ENCODE measurements around the gene FABP1. TPM values are rescaled to one million over a fixed set of nuclear protein-coding genes. Genes with fewer than 3 reads are reported as not detected.

Gene FABP1
- total RNA-seq, 1 donor from 2014 or later: 28.2 TPM

GRCh38 chr2:88170472-88170892 is 42.6 kb upstream of the FABP1 start:
- Mint-ChIP-seq H3K4me3 (peak overlapping the region; percentile 84), H3K36me3 (no peaks in the 10 kb centered on the region), H3K27ac (no peak overlapping the region), H3K9me3 (no peaks in the 10 kb centered on the region), H3K27me3 (peaks cover 15% of the 10 kb centered on the region), H3K4me1 (ENCODE audit: unreplicated experiment) (peaks cover 4% of the 10 kb centered on the region)
- no peak for DNase-seq (ENCODE audit: extremely low spot score, unreplicated experiment)
- TF ChIP-seq CTCF (conservative IDR thresholded peaks at IDR 0.05): peak; percentile 35

- no peaks in the 10 kb centered on the region for H3K36me3 Mint-ChIP-seq
- TF ChIP-seq CTCF (conservative IDR thresholded peaks at IDR 0.05): no peak
- peaks cover 21% of the 10 kb centered on the region for H3K27me3 Mint-ChIP-seq
- peak overlapping the region; percentile 53 for H3K4me3 Mint-ChIP-seq
- H3K4me1 Mint-ChIP-seq (ENCODE audit: unreplicated experiment): peaks cover 4% of the 10 kb centered on the region
- no peak for DNase-seq (ENCODE audit: extremely low spot score, unreplicated experiment)
- no peak overlapping the region for H3K27ac Mint-ChIP-seq
- no peaks in the 10 kb centered on the region for H3K9me3 Mint-ChIP-seq
Measured at GRCh38 chr2:88168386-88168785, 40.5 kb upstream of the FABP1 start.

- no peak for TF ChIP-seq CTCF (conservative IDR thresholded peaks at IDR 0.05)
- Mint-ChIP-seq H3K27ac (no peak overlapping the region), H3K36me3 (no peaks in the 10 kb centered on the region), H3K27me3 (peaks cover 21% of the 10 kb centered on the region), H3K4me3 (no peak overlapping the region), H3K4me1 (ENCODE audit: unreplicated experiment) (peaks cover 4% of the 10 kb centered on the region), H3K9me3 (no peaks in the 10 kb centered on the region)
- no peak for DNase-seq (ENCODE audit: extremely low spot score, unreplicated experiment)
Measured at GRCh38 chr2:88167740-88168139, 39.9 kb upstream of the FABP1 start.

GRCh38 chr2:88165332-88166003 is 37.6 kb upstream of the FABP1 start:
- Mint-ChIP-seq H3K4me3 (no peak overlapping the region), H3K36me3 (no peaks in the 10 kb centered on the region), H3K27me3 (peaks cover 10% of the 10 kb centered on the region), H3K27ac (no peak overlapping the region), H3K9me3 (no peaks in the 10 kb centered on the region), H3K4me1 (ENCODE audit: unreplicated experiment) (no peaks in the 10 kb centered on the region)
- no peak for DNase-seq (ENCODE audit: extremely low spot score, unreplicated experiment)
- no peak for TF ChIP-seq CTCF (conservative IDR thresholded peaks at IDR 0.05)

GRCh38 chr2:88161446-88162244 is 33.8 kb upstream of the FABP1 start:
- Mint-ChIP-seq H3K9me3 (no peaks in the 10 kb centered on the region), H3K4me3 (no peak overlapping the region), H3K4me1 (ENCODE audit: unreplicated experiment) (no peaks in the 10 kb centered on the region), H3K27ac (no peak overlapping the region), H3K36me3 (no peaks in the 10 kb centered on the region), H3K27me3 (peaks cover 6% of the 10 kb centered on the region)
- DNase-seq (ENCODE audit: extremely low spot score, unreplicated experiment): no peak
- no peak for TF ChIP-seq CTCF (conservative IDR thresholded peaks at IDR 0.05)
